AG09319 (cell line): Measurements from ENCODE around the gene PSTPIP2.

Experiments
- DNase-seq: peaks from one replicate; pipeline ENCODE4 v3.0.0-alpha.2; 2010; ENCODE audit warnings: low read depth; ENCODE audit errors: extremely low read depth
- TF ChIP-seq, protein P1 (sequence below): IDR thresholded peaks from 2 replicates; pipeline ENCODE4 v1.5.1; 2011; ENCODE audit warnings: low read depth, mild to moderate bottlenecking, inconsistent platforms, low read length, moderate library complexity

The PSTPIP2 gene

GRCh38 chr18:46071653-46072375 is at the start of gene PSTPIP2:
TSS of gene PSTPIP2 (minus strand) at chr18:46072260. CDS start at chr18:46072188, 72 bp downstream.
- peak; percentile 11 for DNase-seq
- TF ChIP-seq, protein P1, sequence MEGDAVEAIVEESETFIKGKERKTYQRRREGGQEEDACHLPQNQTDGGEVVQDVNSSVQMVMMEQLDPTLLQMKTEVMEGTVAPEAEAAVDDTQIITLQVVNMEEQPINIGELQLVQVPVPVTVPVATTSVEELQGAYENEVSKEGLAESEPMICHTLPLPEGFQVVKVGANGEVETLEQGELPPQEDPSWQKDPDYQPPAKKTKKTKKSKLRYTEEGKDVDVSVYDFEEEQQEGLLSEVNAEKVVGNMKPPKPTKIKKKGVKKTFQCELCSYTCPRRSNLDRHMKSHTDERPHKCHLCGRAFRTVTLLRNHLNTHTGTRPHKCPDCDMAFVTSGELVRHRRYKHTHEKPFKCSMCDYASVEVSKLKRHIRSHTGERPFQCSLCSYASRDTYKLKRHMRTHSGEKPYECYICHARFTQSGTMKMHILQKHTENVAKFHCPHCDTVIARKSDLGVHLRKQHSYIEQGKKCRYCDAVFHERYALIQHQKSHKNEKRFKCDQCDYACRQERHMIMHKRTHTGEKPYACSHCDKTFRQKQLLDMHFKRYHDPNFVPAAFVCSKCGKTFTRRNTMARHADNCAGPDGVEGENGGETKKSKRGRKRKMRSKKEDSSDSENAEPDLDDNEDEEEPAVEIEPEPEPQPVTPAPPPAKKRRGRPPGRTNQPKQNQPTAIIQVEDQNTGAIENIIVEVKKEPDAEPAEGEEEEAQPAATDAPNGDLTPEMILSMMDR = no peak

GRCh38 chr18:46113751-46114150 is 41.7 kb upstream of the PSTPIP2 start:
- TF ChIP-seq, protein P1 = no peak

GRCh38 chr18:46110406-46110805 is 38.3 kb upstream of the PSTPIP2 start:
- TF ChIP-seq, protein P1 = no peak
- DNase-seq = no peak

More at GRCh38 chr18:46113751-46114150, 41.7 kb upstream of the PSTPIP2 start:
- DNase-seq = no peak

DNA sequence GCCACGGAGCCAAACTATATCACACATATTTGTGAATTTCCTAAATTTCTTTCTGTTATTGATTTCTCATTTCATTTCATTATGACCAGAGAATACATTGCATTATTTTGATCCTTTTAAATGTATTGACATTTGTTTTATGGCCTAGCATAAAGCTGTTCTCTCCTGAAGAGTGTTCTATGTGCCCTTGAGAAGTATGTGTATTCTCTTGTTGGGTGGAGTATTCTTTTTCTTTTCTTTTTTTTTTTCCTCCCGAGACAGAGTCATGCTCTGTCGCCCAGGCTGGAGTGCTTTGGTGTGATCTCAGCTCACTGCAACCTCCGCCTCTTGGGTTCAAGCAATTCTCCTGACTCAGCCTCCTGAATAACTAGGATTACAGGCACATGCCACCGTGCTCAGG is 37.3 kb upstream of the PSTPIP2 start:
- TF ChIP-seq, protein P1 = no peak
- no peak for DNase-seq

GRCh38 chr18:46104128-46104911 is 32.3 kb upstream of the PSTPIP2 start, which contains the start of gene HAUS1:
TSS of gene HAUS1 (plus strand) at chr18:46104385. CDS start at chr18:46104412, 27 bp downstream.
- TF ChIP-seq, protein P1 = no peak
- DNase-seq = peak; percentile 20

- no peak for DNase-seq
- TF ChIP-seq, protein P1 = no peak
Measured at GRCh38 chr18:46099463-46099862, 27.4 kb upstream of the PSTPIP2 start.

DNA sequence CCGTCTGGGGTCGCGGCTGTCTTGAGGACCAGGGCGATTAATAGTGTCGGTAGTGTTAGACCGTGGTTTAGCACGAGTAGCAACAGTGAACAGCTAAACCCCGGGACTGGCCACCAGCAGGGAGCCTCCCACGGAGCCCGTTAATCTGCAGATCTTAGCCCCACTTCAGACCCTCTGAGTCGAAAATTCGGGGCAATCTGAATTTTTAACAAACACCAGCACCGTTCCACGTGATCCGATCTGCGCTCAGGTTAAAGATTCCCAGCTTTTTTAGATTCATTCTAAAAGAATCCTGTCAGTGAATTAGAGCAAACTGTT is 26.5 kb upstream of the PSTPIP2 start:
- TF ChIP-seq, protein P1 = no peak
- no peak for DNase-seq
